ENCODE results near the gene SERPING1. TPM values are rescaled to one million over a fixed set of nuclear protein-coding genes. Genes with fewer than 3 reads are reported as not detected.
A peak's percentile ranks its signal among the peaks of the same experiment; 100 is the strongest.

SERPING1 gene
- 1.8 to 4.6 TPM (median 4.5 TPM) in 3 replicates for total RNA-seq
- long read RNA-seq, partial matches to known transcripts: 6 of 10 reads
- long read RNA-seq, other reads (novel, unspliced or antisense): 1 of 10 reads

- Mint-ChIP-seq H3K36me3 (ENCODE audit: low read depth) (no peaks in the 10 kb centered on the region), H3K4me3 (ENCODE audit: unreplicated experiment) (peak within 1 kb of the TSS; percentile 64), H3K27ac (ENCODE audit: unreplicated experiment) (peak within 1 kb of the TSS; percentile 3), H3K27me3 (ENCODE audit: low read depth) (peaks cover 12% of the 10 kb centered on the region), H3K4me1 (ENCODE audit: low read depth) (peaks cover 7% of the 10 kb centered on the region), H3K9me3 (ENCODE audit: low read depth) (no peaks in the 10 kb centered on the region)
- TF ChIP-seq, protein P1, sequence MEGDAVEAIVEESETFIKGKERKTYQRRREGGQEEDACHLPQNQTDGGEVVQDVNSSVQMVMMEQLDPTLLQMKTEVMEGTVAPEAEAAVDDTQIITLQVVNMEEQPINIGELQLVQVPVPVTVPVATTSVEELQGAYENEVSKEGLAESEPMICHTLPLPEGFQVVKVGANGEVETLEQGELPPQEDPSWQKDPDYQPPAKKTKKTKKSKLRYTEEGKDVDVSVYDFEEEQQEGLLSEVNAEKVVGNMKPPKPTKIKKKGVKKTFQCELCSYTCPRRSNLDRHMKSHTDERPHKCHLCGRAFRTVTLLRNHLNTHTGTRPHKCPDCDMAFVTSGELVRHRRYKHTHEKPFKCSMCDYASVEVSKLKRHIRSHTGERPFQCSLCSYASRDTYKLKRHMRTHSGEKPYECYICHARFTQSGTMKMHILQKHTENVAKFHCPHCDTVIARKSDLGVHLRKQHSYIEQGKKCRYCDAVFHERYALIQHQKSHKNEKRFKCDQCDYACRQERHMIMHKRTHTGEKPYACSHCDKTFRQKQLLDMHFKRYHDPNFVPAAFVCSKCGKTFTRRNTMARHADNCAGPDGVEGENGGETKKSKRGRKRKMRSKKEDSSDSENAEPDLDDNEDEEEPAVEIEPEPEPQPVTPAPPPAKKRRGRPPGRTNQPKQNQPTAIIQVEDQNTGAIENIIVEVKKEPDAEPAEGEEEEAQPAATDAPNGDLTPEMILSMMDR (IDR thresholded peaks at IDR 0.05): no peak
- DNase-seq (ENCODE audit: low spot score): no peak
These were observed at the start of gene SERPING1 for GRCh38 chr11:57597461-57597915. Gene SERPING1 (plus strand): TSS chr11:57597685. CDS start chr11:57598271, 586 bp downstream.

DNA sequence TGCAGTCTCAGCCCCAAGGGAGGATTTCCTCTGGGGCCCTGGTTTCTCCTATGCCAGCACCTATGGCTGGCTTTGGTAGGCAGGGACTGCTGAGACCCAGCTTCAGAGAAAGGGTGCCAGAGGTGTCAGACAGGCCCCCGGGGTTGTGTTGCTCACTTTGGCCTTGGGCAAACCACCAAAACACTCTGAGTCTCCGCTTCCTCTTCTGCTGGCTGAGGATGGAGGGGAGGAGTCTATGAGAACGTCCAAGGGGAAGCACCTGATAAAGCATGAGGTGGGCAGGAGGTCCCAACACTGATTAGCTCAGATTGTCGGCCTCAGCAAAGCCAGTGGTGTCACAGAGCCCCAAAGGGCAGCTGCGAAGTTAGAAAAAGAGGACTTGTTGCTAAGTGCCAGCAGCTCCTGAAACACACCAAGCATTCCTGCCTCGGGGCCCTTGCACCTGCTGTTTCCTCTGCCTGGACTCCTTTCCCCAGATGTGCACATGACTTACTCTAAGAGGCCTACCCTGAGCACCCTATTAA, 49.6 kb upstream of the SERPING1 start:
- DNase-seq (ENCODE audit: low spot score): no peak
- TF ChIP-seq, protein P1 (IDR thresholded peaks at IDR 0.05): no peak
- Mint-ChIP-seq H3K36me3 (ENCODE audit: low read depth) (no peaks in the 10 kb centered on the region), H3K27me3 (ENCODE audit: low read depth) (peaks cover 2% of the 10 kb centered on the region), H3K4me3 (ENCODE audit: unreplicated experiment) (no peak overlapping the region), H3K4me1 (ENCODE audit: low read depth) (no peaks in the 10 kb centered on the region), H3K27ac (ENCODE audit: unreplicated experiment) (no peak overlapping the region), H3K9me3 (ENCODE audit: low read depth) (no peaks in the 10 kb centered on the region)

DNA sequence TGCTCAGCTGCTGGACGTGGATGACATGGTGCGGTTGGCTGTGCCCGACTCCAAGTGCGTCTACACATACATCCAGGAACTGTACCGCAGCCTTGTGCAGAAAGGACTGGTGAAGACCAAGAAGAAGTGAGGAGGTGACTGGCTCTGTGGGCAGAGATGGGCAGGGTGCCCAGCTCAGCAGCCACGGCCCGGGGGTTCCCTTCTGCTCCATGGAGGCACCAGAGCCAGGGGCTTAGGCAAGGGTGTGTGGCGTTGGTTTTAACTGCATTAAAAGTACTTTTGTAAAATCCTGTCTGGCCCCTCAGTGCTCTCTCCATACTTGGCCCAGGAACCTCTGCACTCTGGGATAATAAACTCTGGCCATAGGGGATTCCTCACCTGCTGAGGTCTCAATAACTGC, 47.5 kb upstream of the SERPING1 start:
- no peak for DNase-seq (ENCODE audit: low spot score)
- H3K27ac Mint-ChIP-seq (ENCODE audit: unreplicated experiment): no peak overlapping the region
- H3K4me3 Mint-ChIP-seq (ENCODE audit: unreplicated experiment): no peak overlapping the region
- TF ChIP-seq, protein P1 (IDR thresholded peaks at IDR 0.05): no peak
- H3K4me1 Mint-ChIP-seq (ENCODE audit: low read depth): no peaks in the 10 kb centered on the region
- peaks cover 4% of the 10 kb centered on the region for H3K36me3 Mint-ChIP-seq (ENCODE audit: low read depth)
- no peaks in the 10 kb centered on the region for H3K9me3 Mint-ChIP-seq (ENCODE audit: low read depth)
- H3K27me3 Mint-ChIP-seq (ENCODE audit: low read depth): no peaks in the 10 kb centered on the region

DNA sequence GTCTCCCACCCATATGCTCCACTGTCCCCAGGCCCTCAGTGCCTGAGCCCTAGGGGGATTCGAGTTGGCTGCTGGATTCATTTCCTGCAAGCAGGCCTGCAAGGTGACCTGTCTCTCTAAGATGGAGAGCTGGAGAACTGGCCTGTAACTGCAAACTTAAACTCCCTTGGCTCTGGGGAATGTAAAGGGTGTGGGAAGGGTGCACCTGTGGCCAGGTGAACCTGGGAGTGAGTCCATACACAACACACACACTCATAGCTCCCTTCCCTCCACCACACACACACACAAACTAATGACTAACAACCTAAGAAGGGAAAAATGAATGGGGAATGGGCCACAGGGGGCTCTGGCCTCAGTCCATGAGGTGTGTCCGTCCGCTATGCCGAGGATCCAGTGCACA, 45.5 kb upstream of the SERPING1 start:
- TF ChIP-seq, protein P1 (IDR thresholded peaks at IDR 0.05): no peak
- H3K27ac Mint-ChIP-seq (ENCODE audit: unreplicated experiment): no peak overlapping the region
- H3K4me3 Mint-ChIP-seq (ENCODE audit: unreplicated experiment): no peak overlapping the region
- peaks cover 6% of the 10 kb centered on the region for H3K36me3 Mint-ChIP-seq (ENCODE audit: low read depth)
- DNase-seq (ENCODE audit: low spot score): no peak
- no peaks in the 10 kb centered on the region for H3K9me3 Mint-ChIP-seq (ENCODE audit: low read depth)
- H3K27me3 Mint-ChIP-seq (ENCODE audit: low read depth): no peaks in the 10 kb centered on the region
- no peaks in the 10 kb centered on the region for H3K4me1 Mint-ChIP-seq (ENCODE audit: low read depth)

DNA sequence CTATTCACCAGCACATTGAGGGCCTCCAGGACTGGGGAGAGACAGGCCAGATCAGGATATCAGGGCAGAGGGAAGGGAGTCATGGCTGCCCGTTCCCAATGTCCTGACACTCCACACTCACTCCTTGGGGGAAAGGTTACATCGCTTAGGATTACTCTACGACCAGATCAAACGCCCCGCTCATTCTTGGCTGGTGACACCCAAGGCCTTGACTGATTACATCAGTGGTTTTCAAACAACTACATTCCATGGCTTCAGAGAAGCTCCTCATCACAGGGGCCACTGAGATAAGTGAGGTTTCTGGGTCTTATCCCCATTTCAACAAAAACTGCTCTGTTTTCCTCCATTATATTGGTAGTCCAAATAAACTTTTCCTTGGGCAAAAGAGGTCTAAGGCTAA, 45.0 kb upstream of the SERPING1 start:
- Mint-ChIP-seq H3K27me3 (ENCODE audit: low read depth) (no peaks in the 10 kb centered on the region), H3K9me3 (ENCODE audit: low read depth) (no peaks in the 10 kb centered on the region)
- TF ChIP-seq, protein P1 (IDR thresholded peaks at IDR 0.05): no peak

More for the DNA sequence above, 45.0 kb upstream of the SERPING1 start:
- Mint-ChIP-seq H3K4me1 (ENCODE audit: low read depth) (no peaks in the 10 kb centered on the region), H3K36me3 (ENCODE audit: low read depth) (peaks cover 6% of the 10 kb centered on the region), H3K27ac (ENCODE audit: unreplicated experiment) (no peak overlapping the region), H3K4me3 (ENCODE audit: unreplicated experiment) (no peak overlapping the region)
- no peak for DNase-seq (ENCODE audit: low spot score)
